ENCODE results near the gene LY9. TPM values are rescaled to one million over a fixed set of nuclear protein-coding genes. Genes with fewer than 3 reads are reported as not detected.

Gene LY9
- total RNA-seq, 6 experiments from 2014 or later: 0.11 to 1.3 (median 0.37) TPM; not detected in 1

DNA sequence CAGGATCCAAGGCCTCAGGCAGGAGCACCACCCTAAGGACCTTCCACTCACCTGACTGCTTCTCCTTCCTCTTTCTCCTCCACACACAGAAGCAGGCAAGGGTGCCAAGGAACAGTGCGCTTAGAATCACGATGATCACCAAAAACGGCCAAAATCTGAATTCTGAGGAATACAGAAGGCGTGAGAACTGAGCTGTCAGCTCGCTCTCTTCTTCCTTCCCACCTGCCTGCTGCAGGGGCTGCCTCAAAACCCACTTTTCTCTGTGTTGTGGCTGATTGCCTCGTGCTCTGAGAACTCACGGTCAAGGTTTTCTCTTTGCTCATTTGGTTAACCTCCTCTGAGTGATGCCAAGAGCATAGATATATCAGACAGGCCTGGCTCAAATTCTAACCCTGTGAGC, 42.9 kb downstream of the LY9 start:
- Histone ChIP-seq H3K9me3 (no peaks in the 10 kb centered on the region), H3K27me3 (no peaks in the 10 kb centered on the region), H3K36me3 (no peaks in the 10 kb centered on the region), H3K27ac (no peak overlapping the region), H3K4me1 (no peaks in the 10 kb centered on the region), H3K4me3 (no peak overlapping the region)
- DNase-seq: no peak
- no peak for ATAC-seq
- 51% methylated on average over 5 of the region's 7 CpGs for WGBS (ENCODE audit: insufficient coverage, low coverage, low lambda C conversion rate, missing lambda C conversion rate)
- intact Hi-C loops (cut with DNase I): loop anchor here (10.0 kb wide), 3 partner anchors 106 to 236 kb away; partner anchors contain the start of gene ITLN2 (in 1 of the 2)
- TF ChIP-seq POLR2A (IDR thresholded peaks at IDR 0.05) (no peak), CTCF (IDR thresholded peaks at IDR 0.05) (no peak)

GRCh38 chr1:160839746-160840145, 43.8 kb downstream of the LY9 start:
- DNase-seq: no peak
- Histone ChIP-seq H3K36me3 (no peaks in the 10 kb centered on the region), H3K4me1 (no peaks in the 10 kb centered on the region), H3K27ac (no peak overlapping the region), H3K27me3 (no peaks in the 10 kb centered on the region), H3K9me3 (no peaks in the 10 kb centered on the region), H3K4me3 (no peak overlapping the region)
- TF ChIP-seq CTCF (IDR thresholded peaks at IDR 0.05) (no peak), POLR2A (IDR thresholded peaks at IDR 0.05) (no peak)
- intact Hi-C loops (cut with DNase I): loop anchor here (10.0 kb wide), 3 partner anchors 105 to 235 kb away; partner anchors contain the start of gene ITLN2 (in 1 of the 2)
- ATAC-seq: no peak
- 65% methylated on average over 2 of the region's 2 CpGs for WGBS (ENCODE audit: insufficient coverage, low coverage, low lambda C conversion rate, missing lambda C conversion rate)

GRCh38 chr1:160841079-160841478, 45.1 kb downstream of the LY9 start:
- Histone ChIP-seq H3K27ac (no peak overlapping the region), H3K36me3 (no peaks in the 10 kb centered on the region), H3K9me3 (no peaks in the 10 kb centered on the region), H3K4me3 (no peak overlapping the region), H3K27me3 (no peaks in the 10 kb centered on the region), H3K4me1 (no peaks in the 10 kb centered on the region)
- no peak for DNase-seq
- no peak for ATAC-seq
- TF ChIP-seq POLR2A (IDR thresholded peaks at IDR 0.05) (no peak), CTCF (IDR thresholded peaks at IDR 0.05) (no peak)
- WGBS (ENCODE audit: insufficient coverage, low coverage, low lambda C conversion rate, missing lambda C conversion rate): 83% methylated on average over 1 of the region's 4 CpGs
- intact Hi-C loops (cut with DNase I): no loop called here

DNA sequence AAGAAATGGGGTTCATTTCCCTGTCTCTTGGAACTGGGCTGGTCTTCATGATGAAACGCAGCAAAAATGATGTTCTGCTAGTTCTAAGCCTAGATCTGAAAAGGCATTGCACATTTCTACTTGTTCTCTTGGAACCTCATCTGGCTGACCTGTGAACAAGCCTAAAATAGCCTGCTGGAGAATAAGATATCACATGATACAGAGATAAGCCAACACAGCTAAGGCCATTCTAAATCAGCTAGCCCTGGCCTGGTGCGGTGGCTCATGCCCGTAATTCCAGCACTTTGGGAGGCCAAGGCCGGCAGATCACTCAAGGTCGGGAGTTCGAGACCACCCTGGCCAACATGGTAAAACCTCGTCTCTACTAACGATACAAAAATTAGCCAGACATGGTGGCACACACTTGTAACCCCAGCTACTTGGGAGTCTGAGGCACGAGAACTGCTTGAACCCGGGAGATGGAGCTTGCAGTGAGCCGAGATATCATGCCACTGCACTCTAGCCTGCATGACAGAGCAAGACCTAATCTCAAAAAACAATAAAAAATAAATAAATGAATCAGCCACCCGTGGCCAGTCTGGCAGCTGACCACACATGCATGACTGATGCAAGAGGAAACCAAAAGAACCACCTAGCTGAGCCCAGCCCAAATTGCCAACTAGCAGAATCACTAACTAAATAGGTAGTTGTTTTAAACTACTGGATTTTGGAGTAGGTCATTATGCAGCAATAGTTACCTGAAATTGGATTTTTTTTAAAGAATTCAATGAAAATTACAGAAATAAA, 48.7 kb downstream of the LY9 start:
- Histone ChIP-seq H3K36me3 (no peaks in the 10 kb centered on the region), H3K9me3 (no peaks in the 10 kb centered on the region), H3K4me3 (no peak overlapping the region), H3K27me3 (no peaks in the 10 kb centered on the region), H3K4me1 (no peaks in the 10 kb centered on the region), H3K27ac (no peak overlapping the region)
- DNase-seq (no peak), ATAC-seq (no peak)
- intact Hi-C loops (cut with DNase I): no loop called here
- TF ChIP-seq CTCF (IDR thresholded peaks at IDR 0.05): no peak
- TF ChIP-seq POLR2A (IDR thresholded peaks at IDR 0.05): no peak
- WGBS (ENCODE audit: insufficient coverage, low coverage, low lambda C conversion rate, missing lambda C conversion rate): 87% methylated on average over 9 of the region's 12 CpGs

All from right lobe of liver (tissue), 6 donors.